HL-60 (cell line): ENCODE data around the gene XYLT1.

Experiments
- GABPA ChIP-seq: IDR thresholded peaks from 2 replicates; pipeline ENCODE4 v1.6.1; 2012; ENCODE audit warnings: low read depth
- POLR2AphosphoS5 ChIP-seq: IDR thresholded peaks from 2 replicates; pipeline ENCODE4 v1.6.1; 2012; ENCODE audit warnings: low read depth
- SPI1 ChIP-seq: IDR thresholded peaks from 2 replicates; pipeline ENCODE4 v1.6.1; 2012; ENCODE audit warnings: low read depth, mild to moderate bottlenecking, borderline replicate concordance
- TF ChIP-seq, protein P1 (sequence below): IDR thresholded peaks from one replicate; pipeline ENCODE4 v1.5.1; 2011; ENCODE audit warnings: low read length, control low read depth, inconsistent platforms; ENCODE audit not compliant: insufficient read depth
- TF ChIP-seq, protein P2 (sequence below): IDR thresholded peaks from 2 replicates; pipeline ENCODE4 v1.6.1; 2012; ENCODE audit warnings: low read depth; ENCODE audit not compliant: insufficient replicate concordance

DNA sequence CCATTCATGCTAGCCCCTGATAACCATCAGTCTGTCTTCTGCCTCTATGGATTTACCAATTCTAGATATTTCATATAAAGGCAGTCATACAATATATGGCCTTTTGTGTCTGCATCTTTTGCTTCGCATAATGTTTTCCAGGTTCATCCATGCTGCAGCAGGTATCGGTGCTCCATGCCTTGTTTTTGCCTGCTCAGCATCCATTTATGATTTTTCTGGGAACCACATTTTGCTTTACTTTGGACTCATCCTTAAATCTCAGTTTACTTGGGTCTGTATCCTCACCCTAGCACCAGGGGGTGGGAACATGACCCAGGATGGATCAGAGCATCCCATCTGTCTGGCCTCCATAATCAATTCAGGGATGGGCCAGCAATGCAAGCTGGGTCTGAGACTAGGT is 325.7 kb downstream of the XYLT1 start:
- TF ChIP-seq, protein P1, sequence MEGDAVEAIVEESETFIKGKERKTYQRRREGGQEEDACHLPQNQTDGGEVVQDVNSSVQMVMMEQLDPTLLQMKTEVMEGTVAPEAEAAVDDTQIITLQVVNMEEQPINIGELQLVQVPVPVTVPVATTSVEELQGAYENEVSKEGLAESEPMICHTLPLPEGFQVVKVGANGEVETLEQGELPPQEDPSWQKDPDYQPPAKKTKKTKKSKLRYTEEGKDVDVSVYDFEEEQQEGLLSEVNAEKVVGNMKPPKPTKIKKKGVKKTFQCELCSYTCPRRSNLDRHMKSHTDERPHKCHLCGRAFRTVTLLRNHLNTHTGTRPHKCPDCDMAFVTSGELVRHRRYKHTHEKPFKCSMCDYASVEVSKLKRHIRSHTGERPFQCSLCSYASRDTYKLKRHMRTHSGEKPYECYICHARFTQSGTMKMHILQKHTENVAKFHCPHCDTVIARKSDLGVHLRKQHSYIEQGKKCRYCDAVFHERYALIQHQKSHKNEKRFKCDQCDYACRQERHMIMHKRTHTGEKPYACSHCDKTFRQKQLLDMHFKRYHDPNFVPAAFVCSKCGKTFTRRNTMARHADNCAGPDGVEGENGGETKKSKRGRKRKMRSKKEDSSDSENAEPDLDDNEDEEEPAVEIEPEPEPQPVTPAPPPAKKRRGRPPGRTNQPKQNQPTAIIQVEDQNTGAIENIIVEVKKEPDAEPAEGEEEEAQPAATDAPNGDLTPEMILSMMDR = no peak
- TF ChIP-seq, protein P2, sequence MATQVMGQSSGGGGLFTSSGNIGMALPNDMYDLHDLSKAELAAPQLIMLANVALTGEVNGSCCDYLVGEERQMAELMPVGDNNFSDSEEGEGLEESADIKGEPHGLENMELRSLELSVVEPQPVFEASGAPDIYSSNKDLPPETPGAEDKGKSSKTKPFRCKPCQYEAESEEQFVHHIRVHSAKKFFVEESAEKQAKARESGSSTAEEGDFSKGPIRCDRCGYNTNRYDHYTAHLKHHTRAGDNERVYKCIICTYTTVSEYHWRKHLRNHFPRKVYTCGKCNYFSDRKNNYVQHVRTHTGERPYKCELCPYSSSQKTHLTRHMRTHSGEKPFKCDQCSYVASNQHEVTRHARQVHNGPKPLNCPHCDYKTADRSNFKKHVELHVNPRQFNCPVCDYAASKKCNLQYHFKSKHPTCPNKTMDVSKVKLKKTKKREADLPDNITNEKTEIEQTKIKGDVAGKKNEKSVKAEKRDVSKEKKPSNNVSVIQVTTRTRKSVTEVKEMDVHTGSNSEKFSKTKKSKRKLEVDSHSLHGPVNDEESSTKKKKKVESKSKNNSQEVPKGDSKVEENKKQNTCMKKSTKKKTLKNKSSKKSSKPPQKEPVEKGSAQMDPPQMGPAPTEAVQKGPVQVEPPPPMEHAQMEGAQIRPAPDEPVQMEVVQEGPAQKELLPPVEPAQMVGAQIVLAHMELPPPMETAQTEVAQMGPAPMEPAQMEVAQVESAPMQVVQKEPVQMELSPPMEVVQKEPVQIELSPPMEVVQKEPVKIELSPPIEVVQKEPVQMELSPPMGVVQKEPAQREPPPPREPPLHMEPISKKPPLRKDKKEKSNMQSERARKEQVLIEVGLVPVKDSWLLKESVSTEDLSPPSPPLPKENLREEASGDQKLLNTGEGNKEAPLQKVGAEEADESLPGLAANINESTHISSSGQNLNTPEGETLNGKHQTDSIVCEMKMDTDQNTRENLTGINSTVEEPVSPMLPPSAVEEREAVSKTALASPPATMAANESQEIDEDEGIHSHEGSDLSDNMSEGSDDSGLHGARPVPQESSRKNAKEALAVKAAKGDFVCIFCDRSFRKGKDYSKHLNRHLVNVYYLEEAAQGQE = no peak
- TF ChIP-seq GABPA (no peak), POLR2AphosphoS5 (no peak), SPI1 (no peak)
